ENCODE results near the gene CTPS2. TPM values are rescaled to one million over a fixed set of nuclear protein-coding genes. Genes with fewer than 3 reads are reported as not detected.

Gene CTPS2
- total and polyA plus RNA-seq, 2 experiments from 2014 or later: 10.4 to 35.5 TPM

- TF ChIP-seq ZNF462 (CRISPR knock-in tag; IDR thresholded peaks at IDR 0.05) (no peak), REST (IDR thresholded peaks at IDR 0.05; ENCODE audit: unreplicated experiment) (no peak), JUNB (IDR thresholded peaks at IDR 0.05; ENCODE audit: unreplicated experiment) (no peak)
These were observed 118.7 kb downstream of the CTPS2 start (continued) for GRCh38 chrX:16593801-16594200.

GRCh38 chrX:16592194-16592770, 120.2 kb downstream of the CTPS2 start:
- Histone ChIP-seq H3K4me3 (no peak overlapping the region), H2AFZ (no peak overlapping the region), H3K4me2 (no peak overlapping the region), H3K36me3 (ENCODE audit: insufficient read depth) (no peaks in the 10 kb centered on the region), H3K79me2 (replicated peaks; ENCODE audit: insufficient read depth) (no peaks in the 10 kb centered on the region), H3K4me1 (ENCODE audit: insufficient read depth) (peaks cover 9% of the 10 kb centered on the region), H3F3A (replicated peaks; ENCODE audit: low read depth) (no peaks in the 10 kb centered on the region), H4K20me1 (replicated peaks; ENCODE audit: insufficient read depth) (no peaks in the 10 kb centered on the region), H3K27ac (ENCODE audit: low read depth) (no peak overlapping the region), H3K27me3 (ENCODE audit: insufficient read depth) (no peaks in the 10 kb centered on the region), H3K9me2 (ENCODE audit: insufficient read depth) (no peaks in the 10 kb centered on the region)
- DNase-seq (ENCODE audit: low spot score) (no peak), ATAC-seq (no peak)
- Mint-ChIP-seq H3K9me3 (0 out of 3 replicates have a peak, but pooled peaks cover 3% of the 10 kb centered on the region), H3K36me3 (ENCODE audit: low read depth) (peaks cover 55% of the 10 kb centered on the region), H3K27me3 (ENCODE audit: insufficient read depth, low read depth, poor library complexity) (peaks cover 2% of the 10 kb centered on the region), H3K4me1 (peaks cover 23% of the 10 kb centered on the region), H3K4me3 (no peak overlapping the region), H3K27ac (no peak overlapping the region)
- TF ChIP-seq EZH2phosphoT487 (IDR thresholded peaks at IDR 0.05; ENCODE audit: unreplicated experiment): no peak
- no peak for TF ChIP-seq ZNF331 (CRISPR knock-in tag; IDR thresholded peaks at IDR 0.05; ENCODE audit: low read depth)
- TF ChIP-seq NANOG (IDR thresholded peaks at IDR 0.05; ENCODE audit: borderline replicate concordance): no peak
